ENCODE data around the gene PLCG1. TPM values are rescaled to one million over a fixed set of nuclear protein-coding genes. Genes with fewer than 3 reads are reported as not detected.
A peak's percentile ranks its signal among the peaks of the same experiment; 100 is the strongest.

Gene PLCG1
- total and polyA plus RNA-seq, 10 donors = 28.0 to 144 (median 117) TPM

GRCh38 chr20:41171736-41172295, 34.5 kb downstream of the PLCG1 start:
- no peaks in the 10 kb centered on the region for H3K9me3 ChIP-seq
- WGBS, 5 donors = 65 to 76% (median 68%) methylated on average over 3 of the region's 3 CpGs
- intact Hi-C loops (cut with DNase I; ENCODE audit: low total_unique reads) = loop anchor here (2.0 to 10.0 kb wide), 2 partner anchors 53 to 169 kb away; partner anchors contain the start of gene LPIN3
- no peak for TF ChIP-seq POLR2A (IDR thresholded peaks at IDR 0.05)
- no peak for TF ChIP-seq POLR2AphosphoS5 (IDR thresholded peaks at IDR 0.05)
- TF ChIP-seq CTCF (IDR thresholded peaks at IDR 0.05 in 8 of 11, conservative IDR thresholded peaks at IDR 0.05 in 3 of 11) = no peak
- peak overlapping the region in 7 of 8 donors; percentile 8 to 61 (median 39) for H3K27ac ChIP-seq
- peaks cover 6 to 35% (median 19%) of the 10 kb centered on the region in 6 donors for H3K4me1 ChIP-seq
- H3K4me3 ChIP-seq = no peak overlapping the region
- H3K36me3 ChIP-seq = peaks cover 0 to 100% (median 79%) of the 10 kb centered on the region in 6 donors
- no peak for DNase-seq
- no peaks in the 10 kb centered on the region for H3K27me3 ChIP-seq (replicated peaks in 1 of 7)

- intact Hi-C loops (cut with DNase I; ENCODE audit: low total_unique reads) = loop anchor here (2.0 to 10.0 kb wide), 2 partner anchors 52 to 168 kb away; partner anchors contain the start of gene LPIN3
- Histone ChIP-seq H3K4me1 (peaks cover 6 to 30% (median 17%) of the 10 kb centered on the region in 6 donors), H3K27ac (peak overlapping the region in 7 of 8 donors; percentile 8 to 61 (median 39)), H3K9me3 (no peaks in the 10 kb centered on the region), H3K27me3 (replicated peaks in 1 of 7) (no peaks in the 10 kb centered on the region), H3K36me3 (peaks cover 0 to 100% (median 73%) of the 10 kb centered on the region in 6 donors), H3K4me3 (no peak overlapping the region)
- no peak for TF ChIP-seq POLR2AphosphoS5 (IDR thresholded peaks at IDR 0.05)
- no peak for TF ChIP-seq CTCF (IDR thresholded peaks at IDR 0.05 in 8 of 11, conservative IDR thresholded peaks at IDR 0.05 in 3 of 11)
- no peak for TF ChIP-seq POLR2A (IDR thresholded peaks at IDR 0.05)
- 74 to 83% (median 76%) methylated on average over 17 to 18 of the region's 18 CpGs for WGBS, 5 donors
- DNase-seq = peak; percentile 69
These were observed 35.2 kb downstream of the PLCG1 start for GRCh38 chr20:41172296-41173140.

- 35 to 43% (median 37%) methylated on average over 9 of the region's 9 CpGs for WGBS, 5 donors
- DNase-seq = peak; percentile 90
- no peaks in the 10 kb centered on the region for H3K9me3 ChIP-seq
- H3K4me1 ChIP-seq = peaks cover 6 to 23% (median 14%) of the 10 kb centered on the region in 6 donors
- H3K36me3 ChIP-seq = peaks cover 0 to 97% (median 69%) of the 10 kb centered on the region in 6 donors
- no peaks in the 10 kb centered on the region for H3K27me3 ChIP-seq (replicated peaks in 1 of 7)
- H3K4me3 ChIP-seq = no peak overlapping the region
- intact Hi-C loops (cut with DNase I; ENCODE audit: low total_unique reads) = loop anchor here (2.0 to 10.0 kb wide), 2 partner anchors 52 to 168 kb away; partner anchors contain the start of gene LPIN3
- TF ChIP-seq POLR2A (IDR thresholded peaks at IDR 0.05) (no peak), POLR2AphosphoS5 (IDR thresholded peaks at IDR 0.05) (peak; percentile 59 to 63 (median 62)), CTCF (IDR thresholded peaks at IDR 0.05 in 8 of 11, conservative IDR thresholded peaks at IDR 0.05 in 3 of 11) (peak; percentile 83 to 95 (median 91))
- peak overlapping the region in 3 of 8 donors; percentile 38 to 59 (median 56) for H3K27ac ChIP-seq
These were observed 35.9 kb downstream of the PLCG1 start for GRCh38 chr20:41173161-41173721.
